ENCODE measurements around the gene MAML3. TPM values are rescaled to one million over a fixed set of nuclear protein-coding genes. Genes with fewer than 3 reads are reported as not detected.

Gene MAML3
- total RNA-seq, 6 donors from 2014 or later = 9.6 to 31.4 (median 14.5) TPM

DNA sequence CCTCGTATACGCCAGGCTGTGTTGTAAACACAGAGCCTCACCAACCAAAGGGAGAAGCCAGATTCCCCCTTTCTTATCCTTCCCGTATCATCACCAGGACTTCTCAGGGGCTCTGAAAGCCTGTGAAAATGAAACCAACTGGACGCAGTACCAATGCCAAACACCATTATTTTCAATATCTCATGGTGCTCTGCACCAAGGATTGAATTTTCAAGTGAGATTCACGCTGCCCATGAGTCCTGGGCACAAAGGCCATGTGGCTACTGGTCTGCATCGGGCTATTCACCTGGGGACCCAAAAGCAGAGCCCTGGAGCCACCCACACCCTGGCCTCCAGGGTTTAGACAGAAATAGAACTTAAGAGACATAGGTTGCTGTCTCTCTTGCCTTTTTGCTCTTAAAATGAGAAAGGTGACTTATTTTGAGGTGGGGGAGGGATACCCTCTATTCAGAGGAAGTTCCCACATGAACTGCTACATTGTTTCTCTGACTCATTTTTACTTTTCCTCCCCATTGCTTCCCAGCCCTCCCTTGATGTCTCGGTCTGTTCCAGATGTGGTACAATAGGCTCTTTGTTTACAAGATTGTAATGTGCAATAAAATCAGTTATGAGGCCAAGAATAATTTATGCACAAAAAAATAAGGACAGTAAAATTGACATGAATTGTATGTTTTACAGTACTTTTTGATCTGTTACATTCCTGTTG is 55.4 kb downstream of the MAML3 start:
- Histone ChIP-seq H3K9me3 (no peaks in the 10 kb centered on the region), H3K27me3 (no peaks in the 10 kb centered on the region), H3K4me1 (peaks cover 63 to 75% (median 71%) of the 10 kb centered on the region in 4 donors), H3K4me3 (peak overlapping the region in 3 of 4 donors; percentile 9 to 23 (median 17)), H3K27ac (peak overlapping the region; percentile 64 to 91 (median 84)), H3K36me3 (no peaks in the 10 kb centered on the region)
- no peak for ATAC-seq (ENCODE audit: low FRiP score in 2 of 2)
- no peak for DNase-seq
- WGBS, 2 donors = 49 to 52% methylated on average over 7 of the region's 7 CpGs
- peak in 3 of 6 experiments; percentile 9 to 18 (median 15) for TF ChIP-seq CTCF (IDR thresholded peaks at IDR 0.05)
- TF ChIP-seq EP300 (IDR thresholded peaks at IDR 0.05) = no peak

GRCh38 chr4:140097572-140097971 is 56.4 kb downstream of the MAML3 start:
- no peaks in the 10 kb centered on the region for H3K9me3 ChIP-seq
- no peaks in the 10 kb centered on the region for H3K36me3 ChIP-seq
- H3K27ac ChIP-seq = peak overlapping the region; percentile 82 to 91 (median 84)
- no peak for DNase-seq
- H3K4me3 ChIP-seq = no peak overlapping the region
- TF ChIP-seq EP300 (IDR thresholded peaks at IDR 0.05) (no peak), POLR2A (IDR thresholded peaks at IDR 0.05) (no peak), POLR2AphosphoS5 (IDR thresholded peaks at IDR 0.05) (no peak), CTCF (IDR thresholded peaks at IDR 0.05) (no peak)
- WGBS, 2 donors = 43 to 45% methylated on average over 4 of the region's 4 CpGs
- ATAC-seq (ENCODE audit: low FRiP score in 2 of 2) = no peak
- H3K4me1 ChIP-seq = peaks cover 70 to 86% (median 80%) of the 10 kb centered on the region in 4 donors
- H3K27me3 ChIP-seq = no peaks in the 10 kb centered on the region

DNA sequence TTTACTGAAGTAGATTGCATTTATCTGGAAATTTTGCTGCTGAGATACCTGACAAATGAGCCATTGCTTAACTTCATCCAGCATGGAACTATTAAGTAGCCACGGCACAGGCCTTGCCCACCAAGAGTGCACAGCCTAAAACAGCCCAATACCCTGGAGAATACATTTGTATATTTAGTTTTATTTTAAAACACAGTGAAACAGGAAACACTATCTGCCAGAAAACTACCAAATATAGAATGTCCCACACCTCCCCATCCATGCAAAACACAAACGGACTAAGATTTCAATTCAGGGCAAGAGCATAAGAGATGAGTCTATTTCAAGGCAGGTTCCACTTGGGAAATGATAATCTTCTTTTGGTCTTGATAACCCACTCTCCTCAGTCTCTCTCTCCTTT is 57.1 kb downstream of the MAML3 start:
- TF ChIP-seq POLR2A (IDR thresholded peaks at IDR 0.05) = no peak
- TF ChIP-seq EP300 (IDR thresholded peaks at IDR 0.05) = no peak
- TF ChIP-seq POLR2AphosphoS5 (IDR thresholded peaks at IDR 0.05) = no peak
- peaks cover 76 to 92% (median 87%) of the 10 kb centered on the region in 4 donors for H3K4me1 ChIP-seq
- H3K36me3 ChIP-seq = no peaks in the 10 kb centered on the region
- no peaks in the 10 kb centered on the region for H3K9me3 ChIP-seq
- 36 to 37% methylated on average over 2 of the region's 2 CpGs for WGBS, 2 donors
- ATAC-seq (ENCODE audit: low FRiP score in 2 of 2) = no peak
- H3K27ac ChIP-seq = peak overlapping the region; percentile 82 to 91 (median 84)
- DNase-seq = no peak
- H3K27me3 ChIP-seq = no peaks in the 10 kb centered on the region
- no peak overlapping the region for H3K4me3 ChIP-seq

- DNase-seq (no peak), ATAC-seq (ENCODE audit: low FRiP score in 2 of 2) (no peak)
- H3K9me3 ChIP-seq = no peaks in the 10 kb centered on the region
- peak overlapping the region; percentile 82 to 91 (median 84) for H3K27ac ChIP-seq
- 64 to 83% methylated on average over 5 of the region's 5 CpGs for WGBS, 2 donors
- H3K4me3 ChIP-seq = no peak overlapping the region
- peaks cover 80 to 96% (median 90%) of the 10 kb centered on the region in 4 donors for H3K4me1 ChIP-seq
- no peaks in the 10 kb centered on the region for H3K36me3 ChIP-seq
- no peaks in the 10 kb centered on the region for H3K27me3 ChIP-seq
- TF ChIP-seq EP300 (IDR thresholded peaks at IDR 0.05) (peak in 1 of 4 donors; percentile 63), CTCF (IDR thresholded peaks at IDR 0.05) (no peak), POLR2AphosphoS5 (IDR thresholded peaks at IDR 0.05) (no peak)
These were observed 57.5 kb downstream of the MAML3 start for GRCh38 chr4:140096483-140096861.

GRCh38 chr4:140095694-140096482 is 58.1 kb downstream of the MAML3 start:
- ATAC-seq (ENCODE audit: low FRiP score in 2 of 2) (peak; percentile 62 to 75), DNase-seq (peak in 1 of 2 donors; percentile 67)
- Histone ChIP-seq H3K9me3 (no peaks in the 10 kb centered on the region), H3K27me3 (no peaks in the 10 kb centered on the region), H3K36me3 (no peaks in the 10 kb centered on the region), H3K27ac (peak overlapping the region; percentile 82 to 91 (median 84)), H3K4me3 (peak overlapping the region in 2 of 4 donors; percentile 7 to 13), H3K4me1 (peaks cover 81 to 96% (median 93%) of the 10 kb centered on the region in 4 donors)
- TF ChIP-seq POLR2AphosphoS5 (IDR thresholded peaks at IDR 0.05) (peak; percentile 35 to 80), EP300 (IDR thresholded peaks at IDR 0.05) (peak in 2 of 4 donors; percentile 64 to 69), CTCF (IDR thresholded peaks at IDR 0.05) (no peak), POLR2A (IDR thresholded peaks at IDR 0.05) (peak in 2 of 4 donors; percentile 15 to 54)
- WGBS, 2 donors = 48 to 50% methylated on average over 9 of the region's 9 CpGs

Data from upper lobe of left lung (tissue), 6 donors.